IPS DF 6.9 (cell line): ENCODE measurements around the gene C1QL1.

Experiments
- DNase-seq: peaks from one replicate; pipeline ENCODE4 v3.0.0-alpha.2; 2013; ENCODE audit warnings: low read depth, low spot score
- H3K27ac ChIP-seq: one replicate; pipeline ENCODE4 v1.5.1; 2013; ENCODE audit warnings: low read length, control low read depth
- H3K27me3 ChIP-seq: 2 replicates; pipeline ENCODE4 v1.6.1; 2013; ENCODE audit warnings: mild to moderate bottlenecking, low read length; ENCODE audit not compliant: control insufficient read depth, insufficient read depth
- H3K36me3 ChIP-seq: 2 replicates; pipeline ENCODE4 v1.6.1; 2013; ENCODE audit warnings: low read length; ENCODE audit not compliant: control insufficient read depth, insufficient read depth
- H3K4me1 ChIP-seq: 2 replicates; pipeline ENCODE4 v1.6.1; 2013; ENCODE audit warnings: low read length; ENCODE audit not compliant: control insufficient read depth, insufficient read depth
- H3K4me3 ChIP-seq: 2 replicates; pipeline ENCODE4 v1.5.1; 2013; ENCODE audit warnings: mild to moderate bottlenecking, low read length
- H3K9me3 ChIP-seq: 2 replicates; pipeline ENCODE4 v1.6.1; 2013; ENCODE audit warnings: low read length, inconsistent platforms; ENCODE audit not compliant: control insufficient read depth, insufficient read depth
- WGBS: extraction: QIAGEN DNeasy Blood & Tissue Kit; methylation state at CpG from one replicate; pipeline ENCODE4 v1.1.7; 2013; ENCODE audit warnings: mixed read lengths, missing lambda C conversion rate; ENCODE audit not compliant: insufficient read length, insufficient coverage; 5-methylcytosine and 5-hydroxymethylcytosine counted together

C1QL1 gene

GRCh38 chr17:44976206-44976605 lies 8.1 kb upstream of the C1QL1 start:
- Histone ChIP-seq H3K4me3 (no peak overlapping the region), H3K4me1 (peaks cover 8% of the 10 kb centered on the region; the same call in 1 of the 2 replicates), H3K36me3 (no peaks in the 10 kb centered on the region), H3K27ac (no peak overlapping the region), H3K9me3 (no peaks in the 10 kb centered on the region), H3K27me3 (no peaks in the 10 kb centered on the region)
- DNase-seq, result no peak
- WGBS, result no CpG with 5 or more reads among the region's 13 CpGs

GRCh38 chr17:44972953-44973352 lies 4.8 kb upstream of the C1QL1 start:
- peaks cover 6% of the 10 kb centered on the region; the same call in 1 of the 2 replicates for H3K4me1 ChIP-seq
- no peak overlapping the region for H3K27ac ChIP-seq
- H3K9me3 ChIP-seq, result no peaks in the 10 kb centered on the region
- H3K27me3 ChIP-seq, result peaks cover 2% of the 10 kb centered on the region; the same call in 1 of the 2 replicates
- no CpG with 5 or more reads among the region's 6 CpGs for WGBS
- H3K36me3 ChIP-seq, result no peaks in the 10 kb centered on the region
- no peak for DNase-seq
- no peak overlapping the region for H3K4me3 ChIP-seq

GRCh38 chr17:44971776-44972483 lies 3.8 kb upstream of the C1QL1 start:
- Histone ChIP-seq H3K9me3 (no peaks in the 10 kb centered on the region), H3K4me1 (peaks cover 7% of the 10 kb centered on the region; the same call in 1 of the 2 replicates), H3K36me3 (no peaks in the 10 kb centered on the region), H3K4me3 (no peak overlapping the region; the same call in 1 of the 2 replicates), H3K27me3 (peaks cover 8% of the 10 kb centered on the region), H3K27ac (no peak overlapping the region)
- no CpG with 5 or more reads among the region's 8 CpGs for WGBS
- DNase-seq, result no peak

- Histone ChIP-seq H3K27me3 (peaks cover 23% of the 10 kb centered on the region), H3K9me3 (no peaks in the 10 kb centered on the region), H3K4me1 (peaks cover 7% of the 10 kb centered on the region; the same call in 1 of the 2 replicates), H3K4me3 (peak overlapping the region; percentile 63), H3K27ac (no peak overlapping the region), H3K36me3 (no peaks in the 10 kb centered on the region)
- DNase-seq, result no peak
- no CpG with 5 or more reads among the region's 55 CpGs for WGBS
These were observed 2.1 kb upstream of the C1QL1 start for GRCh38 chr17:44970136-44970741.

- H3K27ac ChIP-seq, result no peak overlapping the region
- H3K36me3 ChIP-seq, result no peaks in the 10 kb centered on the region
- peaks cover 23% of the 10 kb centered on the region for H3K27me3 ChIP-seq
- H3K4me3 ChIP-seq, result peak overlapping the region; percentile 41; the same call in 1 of the 2 replicates
- no peak for DNase-seq
- H3K4me1 ChIP-seq, result peaks cover 7% of the 10 kb centered on the region; the same call in 1 of the 2 replicates
- no peaks in the 10 kb centered on the region for H3K9me3 ChIP-seq
- no CpG with 5 or more reads among the region's 19 CpGs for WGBS
These were observed 1.2 kb upstream of the C1QL1 start for GRCh38 chr17:44969144-44969780.

GRCh38 chr17:44967907-44968224 lies 237 bp downstream of the C1QL1 start:
- Histone ChIP-seq H3K4me3 (peak overlapping the region; percentile 25; the same call in 1 of the 2 replicates), H3K9me3 (no peaks in the 10 kb centered on the region), H3K4me1 (peaks cover 7% of the 10 kb centered on the region; the same call in 1 of the 2 replicates), H3K36me3 (no peaks in the 10 kb centered on the region), H3K27me3 (peaks cover 23% of the 10 kb centered on the region), H3K27ac (no peak overlapping the region)
- no peak for DNase-seq
- no CpG with 5 or more reads among the region's 47 CpGs for WGBS

GRCh38 chr17:44967026-44967906 lies 837 bp downstream of the C1QL1 start:
- no CpG with 5 or more reads among the region's 76 CpGs for WGBS
- H3K27ac ChIP-seq, result no peak overlapping the region
- peaks cover 23% of the 10 kb centered on the region for H3K27me3 ChIP-seq

GRCh38 chr17:44966348-44967025 lies 1.6 kb downstream of the C1QL1 start:
- Histone ChIP-seq H3K4me3 (peak overlapping the region; percentile 25; the same call in 1 of the 2 replicates), H3K27me3 (peaks cover 23% of the 10 kb centered on the region), H3K9me3 (no peaks in the 10 kb centered on the region), H3K36me3 (no peaks in the 10 kb centered on the region), H3K27ac (no peak overlapping the region), H3K4me1 (peaks cover 4% of the 10 kb centered on the region; the same call in 1 of the 2 replicates)
- DNase-seq, result no peak
- WGBS, result no CpG with 5 or more reads among the region's 21 CpGs

More at GRCh38 chr17:44967026-44967906, 837 bp downstream of the C1QL1 start:
- no peak for DNase-seq
- Histone ChIP-seq H3K36me3 (no peaks in the 10 kb centered on the region), H3K4me3 (peak overlapping the region; percentile 25; the same call in 1 of the 2 replicates), H3K9me3 (no peaks in the 10 kb centered on the region), H3K4me1 (peaks cover 7% of the 10 kb centered on the region; the same call in 1 of the 2 replicates)

- no peaks in the 10 kb centered on the region for H3K36me3 ChIP-seq
- peaks cover 23% of the 10 kb centered on the region for H3K27me3 ChIP-seq
- DNase-seq, result no peak
- no peak overlapping the region for H3K27ac ChIP-seq
- H3K4me3 ChIP-seq, result no peak overlapping the region
- H3K4me1 ChIP-seq, result peaks cover 3% of the 10 kb centered on the region; the same call in 1 of the 2 replicates
- no CpG with 5 or more reads among the region's 5 CpGs for WGBS
- no peaks in the 10 kb centered on the region for H3K9me3 ChIP-seq
These were observed 2.4 kb downstream of the C1QL1 start for GRCh38 chr17:44965481-44966234.
